GM12878 (cell line): Measurements from ENCODE around the gene SPATA32. TPM values are rescaled to one million over a fixed set of nuclear protein-coding genes. Genes with fewer than 3 reads are reported as not detected.
A peak's percentile ranks its signal among the peaks of the same experiment; 100 is the strongest.

Experiments
- BMI1 ChIP-seq: fragments of 450-650 bp; IDR thresholded peaks from 2 replicates; pipeline ENCODE4 v1.6.1; 2016; ENCODE audit warnings: mild to moderate bottlenecking, moderate library complexity, borderline replicate concordance
- CBX3 ChIP-seq: fragments of 200-600 bp; sonication (generic); IDR thresholded peaks from 2 replicates; pipeline ENCODE4 v1.6.1; 2016; ENCODE audit warnings: low read depth, borderline replicate concordance
- CTCF ChIP-seq, 3 experiments: IDR thresholded peaks in 2 of 3; conservative IDR thresholded peaks in 1 of 3; 2 replicates each; pipeline ENCODE4 v1.5.1; 2011; ENCODE audit warnings: low read depth in 3 of 3, low read length in 3 of 3, mild to moderate bottlenecking in 3 of 3, control low read depth in 2 of 3, moderate library complexity in 2 of 3, inconsistent platforms in 1 of 3, mixed read lengths in 1 of 3; ENCODE audit not compliant: control insufficient read depth in 2 of 3, insufficient read depth in 1 of 3; ENCODE audit errors: extremely low read depth in 1 of 3
- EGR1 ChIP-seq, 2 experiments: IDR thresholded peaks; 1 replicate in 1 of 2; 2 replicates in 1 of 2; pipeline ENCODE4 v1.6.1; 2011 to 2012; ENCODE audit warnings: low read depth in 2 of 2, low read length in 2 of 2, borderline replicate concordance in 1 of 2, mild to moderate bottlenecking in 1 of 2, moderate library complexity in 1 of 2
- ETV6 ChIP-seq, 2 experiments: fragments of 450-650 bp in 1 of 2; IDR thresholded peaks in 1 of 2; conservative IDR thresholded peaks in 1 of 2; 2 replicates each; pipeline ENCODE4 v1.6.1; 2014; ENCODE audit warnings: antibody characterized with exemption in 1 of 2, borderline replicate concordance in 1 of 2, low read depth in 1 of 2, mild to moderate bottlenecking in 1 of 2, moderate library complexity in 1 of 2
- GATAD2B ChIP-seq: fragments of 450-650 bp; conservative IDR thresholded peaks from 2 replicates; pipeline ENCODE4 v1.6.1; 2017; ENCODE audit warnings: low read depth, mild to moderate bottlenecking, moderate library complexity
- HDAC2 ChIP-seq: fragments of 200-600 bp; sonication (generic); IDR thresholded peaks from 2 replicates; pipeline ENCODE4 v1.6.1; 2017
- JUND ChIP-seq: IDR thresholded peaks from 2 replicates; pipeline ENCODE4 v1.6.1; 2012; ENCODE audit warnings: low read depth, mild to moderate bottlenecking, low read length, improper control_type of control experiment, moderate library complexity
- MEF2A ChIP-seq: IDR thresholded peaks from 2 replicates; pipeline ENCODE4 v1.6.1; 2011; ENCODE audit warnings: low read depth, mild to moderate bottlenecking, low read length, moderate library complexity; ENCODE audit not compliant: insufficient read depth
- MEF2B ChIP-seq: fragments of 450-650 bp; IDR thresholded peaks from 2 replicates; pipeline ENCODE4 v1.6.1; 2018; ENCODE audit warnings: mild to moderate bottlenecking, moderate library complexity; ENCODE audit not compliant: partially characterized antibody, poor library complexity, severe bottlenecking
- MTA2 ChIP-seq: fragments of 450-650 bp; IDR thresholded peaks from 2 replicates; pipeline ENCODE4 v1.6.1; 2016; ENCODE audit warnings: low read depth, mild to moderate bottlenecking, moderate library complexity
- MTA3 ChIP-seq: IDR thresholded peaks from 2 replicates; pipeline ENCODE4 v1.6.1; 2012; ENCODE audit warnings: low read length, inconsistent platforms, borderline replicate concordance
- NFYB ChIP-seq: IDR thresholded peaks from 2 replicates; pipeline ENCODE4 v1.6.1; 2011; ENCODE audit warnings: low read depth, mild to moderate bottlenecking, low read length, improper control_type of control experiment, moderate library complexity; ENCODE audit not compliant: insufficient read depth
- PRDM15 ChIP-seq: fragments of 450-650 bp; formaldehyde crosslinking; IDR thresholded peaks from 2 replicates; pipeline ENCODE4 v1.4.0; 2020; ENCODE audit warnings: mild to moderate bottlenecking, moderate library complexity
- RB1 ChIP-seq: fragments of 450-650 bp; formaldehyde crosslinking; IDR thresholded peaks from 2 replicates; pipeline ENCODE4 v1.6.1; 2017; ENCODE audit warnings: mild to moderate bottlenecking, borderline replicate concordance
- SP1 ChIP-seq: IDR thresholded peaks from one replicate; pipeline ENCODE4 v1.6.1; 2011; ENCODE audit warnings: low read depth, low read length
- SREBF1 ChIP-seq: IDR thresholded peaks from 2 replicates; pipeline ENCODE4 v1.6.1; 2012; ENCODE audit warnings: mild to moderate bottlenecking, low read length
- SREBF2 ChIP-seq: IDR thresholded peaks from 2 replicates; pipeline ENCODE4 v1.6.1; 2012; ENCODE audit warnings: mild to moderate bottlenecking, low read length
- SUPT20H ChIP-seq: IDR thresholded peaks from 2 replicates; pipeline ENCODE4 v1.6.1; 2011; ENCODE audit warnings: low read depth, mild to moderate bottlenecking, low read length, moderate library complexity, borderline replicate concordance; ENCODE audit not compliant: control insufficient read depth
- YY1 ChIP-seq: IDR thresholded peaks from 2 replicates; pipeline ENCODE4 v1.6.1; 2011; ENCODE audit warnings: low read depth, mild to moderate bottlenecking, low read length
- ZNF217 ChIP-seq: fragments of 450-650 bp; IDR thresholded peaks from 2 replicates; pipeline ENCODE4 v1.6.1; 2017; ENCODE audit warnings: antibody characterized with exemption, mild to moderate bottlenecking
- ZSCAN29 ChIP-seq: fragments of 450-650 bp; IDR thresholded peaks from 2 replicates; pipeline ENCODE4 v1.6.1; 2017; ENCODE audit warnings: mild to moderate bottlenecking, moderate library complexity
- polyA plus RNA-seq, 11 experiments: library from polyadenylated mRNA; depleted of rRNA in 4 of 11; unstranded in 6 of 11; stranded (reverse) in 5 of 11; fragments of >200 nt; fragmentation: Nextera tagmentation in 4 of 11; fragmentation: Illumina TruSeq in 1 of 11; extraction: Ambion mirVana in 4 of 11; extraction: Trizol in 1 of 11; gene quantifications; 1 replicate in 1 of 11; 2 replicates in 10 of 11; pipeline versions ENCODE4 v1.2.1 to v1.2.3, GENCODE V29; 2011 to 2016; ENCODE audit warnings: inconsistent platforms in 2 of 11, missing spikeins in 2 of 11, low read depth in 1 of 11
- total RNA-seq, 4 experiments: library from RNA; depleted of rRNA in 3 of 4; stranded (reverse); fragments of >200 nt in 3 of 4; fragmentation: Illumina TruSeq in 1 of 4; extraction: Trizol in 1 of 4; gene quantifications; 2 replicates each; pipeline versions ENCODE4 v1.2.1 to v1.2.3, GENCODE V29; 2013 to 2021
- TF ChIP-seq, protein P1 (sequence below): fragments of 450-650 bp; IDR thresholded peaks from 2 replicates; pipeline ENCODE4 v1.6.1; 2016; ENCODE audit warnings: mild to moderate bottlenecking

The SPATA32 gene
- total and polyA plus RNA-seq, 10 of the 15 experiments (the other 5 are each of a cell fraction or from before 2014, with no cell fraction given): 0.03 to 0.35 (median 0.11) TPM; not detected in 3

DNA sequence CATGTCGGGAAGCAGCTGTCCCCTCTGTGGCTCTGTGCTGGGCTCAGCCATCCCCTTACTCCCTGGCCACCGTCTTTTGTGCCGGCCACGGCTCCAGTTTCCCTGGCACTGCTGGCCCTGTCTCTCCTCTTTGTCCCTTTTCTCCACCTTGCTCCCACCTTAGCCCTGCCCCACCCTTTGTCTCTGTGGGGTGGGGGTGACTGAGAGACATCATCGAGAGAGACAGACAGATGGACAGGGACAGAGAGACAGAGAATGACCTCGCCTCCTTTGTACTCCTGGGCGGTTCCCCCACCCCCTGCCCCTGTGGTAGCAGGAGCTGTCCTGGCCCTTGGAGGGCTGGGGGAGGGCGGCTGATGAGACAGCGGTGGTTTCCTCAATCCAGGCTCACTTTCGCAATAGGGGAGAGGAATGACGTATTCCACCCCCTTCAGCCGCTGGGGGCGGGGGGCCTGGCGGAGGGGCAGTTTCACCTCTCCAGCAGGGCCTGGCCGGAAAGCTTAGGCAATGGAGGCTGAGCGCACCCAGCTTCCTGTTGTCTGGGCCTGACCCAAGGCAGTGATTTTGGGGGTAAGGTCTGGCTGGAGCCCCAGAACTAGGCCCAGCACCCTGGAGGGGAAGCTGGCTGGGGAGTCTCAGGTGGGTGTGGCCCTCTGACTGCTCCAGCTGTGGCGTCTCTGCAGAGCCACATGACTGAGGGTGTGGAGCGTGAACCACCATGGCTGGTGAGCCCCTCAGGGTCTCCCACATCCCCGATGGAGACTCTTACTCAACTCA is 32.9 kb downstream of the SPATA32 start (continued):
- TF ChIP-seq NFYB (no peak), MTA3 (no peak), SUPT20H (no peak), EGR1 (IDR thresholded peaks at IDR 0.05; ENCODE audit: borderline replicate concordance in 1 of 2, low read depth in 2 of 2, low read length in 2 of 2) (peak in 1 of 2 experiments; percentile 92; a peak in 2 of 3 replicates), MEF2B (peak; percentile 33), PRDM15 (CRISPR knock-in tag) (no peak), JUND (peak; percentile 65; the same call in 1 of the 2 replicates), CBX3 (no peak), MEF2A (peak; percentile 83), RB1 (no peak), ZSCAN29 (0 out of 2 replicates have a peak, but pooled peaks have one; percentile 45), SREBF1 (no peak), BMI1 (no peak), MTA2 (peak; percentile 80; the same call in 1 of the 2 replicates), YY1 (peak; percentile 84), GATAD2B (peak; percentile 72), ETV6 (conservative IDR thresholded peaks at IDR 0.05 in 1 of 2, IDR thresholded peaks at IDR 0.05 in 1 of 2; ENCODE audit: borderline replicate concordance in 1 of 2, low read depth in 1 of 2) (peak in 1 of 2 experiments; percentile 52; a peak in 2 of 4 replicates), ZNF217 (no peak), CTCF (IDR thresholded peaks at IDR 0.05 in 2 of 3, conservative IDR thresholded peaks at IDR 0.05 in 1 of 3; ENCODE audit: control insufficient read depth in 2 of 3, extremely low read depth in 1 of 3, insufficient read depth in 1 of 3, low read depth in 3 of 3, low read length in 3 of 3) (no peak), HDAC2 (no peak), SP1 (peak; percentile 85), SREBF2 (no peak)
- TF ChIP-seq, protein P1, sequence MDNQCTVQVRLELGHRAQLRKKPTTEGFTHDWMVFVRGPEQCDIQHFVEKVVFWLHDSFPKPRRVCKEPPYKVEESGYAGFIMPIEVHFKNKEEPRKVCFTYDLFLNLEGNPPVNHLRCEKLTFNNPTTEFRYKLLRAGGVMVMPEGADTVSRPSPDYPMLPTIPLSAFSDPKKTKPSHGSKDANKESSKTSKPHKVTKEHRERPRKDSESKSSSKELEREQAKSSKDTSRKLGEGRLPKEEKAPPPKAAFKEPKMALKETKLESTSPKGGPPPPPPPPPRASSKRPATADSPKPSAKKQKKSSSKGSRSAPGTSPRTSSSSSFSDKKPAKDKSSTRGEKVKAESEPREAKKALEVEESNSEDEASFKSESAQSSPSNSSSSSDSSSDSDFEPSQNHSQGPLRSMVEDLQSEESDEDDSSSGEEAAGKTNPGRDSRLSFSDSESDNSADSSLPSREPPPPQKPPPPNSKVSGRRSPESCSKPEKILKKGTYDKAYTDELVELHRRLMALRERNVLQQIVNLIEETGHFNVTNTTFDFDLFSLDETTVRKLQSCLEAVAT: 0 out of 2 replicates have a peak, but pooled peaks have one; percentile 21
